ENCODE measurements around the gene HTR4.
A peak's percentile ranks its signal among the peaks of the same experiment; 100 is the strongest.
"Not testable (repeated sequence)": the region's sequence is repeated elsewhere in the genome, so short reads cannot be mapped to it uniquely, and the experiment has no call there.

The HTR4 gene, protein sequence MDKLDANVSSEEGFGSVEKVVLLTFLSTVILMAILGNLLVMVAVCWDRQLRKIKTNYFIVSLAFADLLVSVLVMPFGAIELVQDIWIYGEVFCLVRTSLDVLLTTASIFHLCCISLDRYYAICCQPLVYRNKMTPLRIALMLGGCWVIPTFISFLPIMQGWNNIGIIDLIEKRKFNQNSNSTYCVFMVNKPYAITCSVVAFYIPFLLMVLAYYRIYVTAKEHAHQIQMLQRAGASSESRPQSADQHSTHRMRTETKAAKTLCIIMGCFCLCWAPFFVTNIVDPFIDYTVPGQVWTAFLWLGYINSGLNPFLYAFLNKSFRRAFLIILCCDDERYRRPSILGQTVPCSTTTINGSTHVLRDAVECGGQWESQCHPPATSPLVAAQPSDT

DNA sequence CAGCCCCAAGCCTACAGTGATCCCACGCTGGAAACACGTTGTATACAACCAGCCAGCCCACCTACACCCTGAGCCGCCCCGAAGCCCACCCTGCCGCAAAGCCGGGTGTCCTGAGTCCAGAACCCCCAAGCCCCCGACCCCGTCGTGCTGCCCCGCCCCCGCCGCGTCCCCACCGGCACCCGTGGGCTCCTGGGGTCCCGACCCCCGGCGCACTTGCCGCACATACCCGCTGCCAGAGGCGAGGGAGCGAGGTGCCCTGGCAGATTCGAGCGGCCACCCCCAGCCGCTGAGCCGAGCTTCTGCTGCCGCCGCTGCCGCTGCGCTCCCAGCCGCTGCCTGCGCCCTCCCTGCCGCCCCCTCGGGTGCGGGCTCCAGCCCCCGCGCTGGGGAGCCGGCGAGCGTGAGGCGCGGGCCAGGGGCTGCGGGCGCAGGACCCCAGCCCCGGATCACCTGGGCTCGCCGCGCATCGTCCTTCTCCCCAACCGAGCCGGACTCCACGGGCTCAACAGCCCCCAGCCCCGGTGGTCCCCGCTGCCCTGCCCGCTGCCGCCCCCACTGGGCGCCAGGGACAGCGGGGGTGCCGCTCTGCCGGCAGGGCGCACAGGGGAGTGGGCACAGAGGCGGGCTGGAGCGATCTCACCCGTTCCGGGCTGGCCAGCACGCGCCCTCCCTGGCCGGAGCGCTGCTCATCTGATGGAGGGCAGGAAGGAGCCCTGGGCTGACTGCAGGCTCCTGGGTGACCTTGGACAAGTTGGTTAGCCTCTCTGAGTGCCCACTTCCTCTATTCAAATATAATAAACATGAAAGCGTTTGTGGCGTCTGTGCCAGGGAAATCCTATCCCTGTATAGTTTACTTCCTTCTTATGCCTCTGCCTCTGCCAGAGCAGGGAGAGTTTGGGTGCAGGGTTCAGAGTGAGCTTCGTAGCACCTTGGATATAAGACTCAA, at the start of gene HTR4:
HTR4 (minus strand) TSS at position 692 of the 946 bp plus-strand sequence. CDS start 17,513 bp downstream, outside the sequence.
- no peak for DNase-seq (ENCODE audit: low spot score)

DNA sequence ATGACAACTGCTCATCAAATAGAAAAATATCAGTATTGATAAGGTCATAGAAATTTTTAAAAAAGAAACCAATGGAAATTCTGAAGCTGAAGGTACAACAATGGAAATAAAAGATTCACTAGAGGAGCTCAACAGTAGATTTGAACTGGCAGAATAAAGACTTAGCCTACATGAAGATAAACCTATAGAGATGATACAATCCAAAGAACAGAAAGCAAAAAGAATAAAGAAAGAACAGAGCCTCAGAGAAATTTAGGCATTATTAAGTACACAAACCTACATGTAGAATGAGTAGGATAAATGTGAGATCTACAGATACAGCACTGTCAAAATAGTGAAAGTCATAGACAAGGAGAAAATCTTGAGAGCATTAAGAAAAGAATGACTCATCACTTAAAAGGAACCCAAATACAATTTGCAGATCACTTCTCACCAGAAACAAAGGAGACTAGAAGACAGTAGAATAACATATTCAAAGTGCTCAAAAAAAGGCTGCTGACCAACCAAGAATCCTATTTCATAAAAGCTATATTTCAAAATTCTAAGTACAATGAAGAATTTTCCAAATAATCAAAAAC, 47.8 kb upstream of the HTR4 start:
- peak; percentile 3 for DNase-seq (ENCODE audit: low spot score)

DNA sequence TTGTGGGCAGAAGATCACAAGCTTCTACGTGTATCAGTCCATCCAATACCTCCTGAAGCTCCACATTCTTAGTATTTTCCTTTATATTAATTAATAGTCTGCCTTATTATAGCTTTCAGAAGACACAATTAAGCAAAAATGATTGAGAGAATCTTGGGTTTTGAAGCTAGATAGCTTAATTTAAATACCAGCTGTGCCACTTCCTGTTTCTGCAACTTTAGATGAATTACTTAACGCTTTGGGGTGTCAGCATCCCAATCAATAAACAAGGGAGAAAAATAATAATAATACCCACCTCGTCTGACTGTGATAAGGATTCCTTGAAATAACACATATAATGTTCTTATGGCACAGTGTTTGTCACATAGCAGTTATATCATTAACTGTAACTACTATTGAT, 44.7 kb upstream of the HTR4 start:
- DNase-seq (ENCODE audit: low spot score), result no peak

DNA sequence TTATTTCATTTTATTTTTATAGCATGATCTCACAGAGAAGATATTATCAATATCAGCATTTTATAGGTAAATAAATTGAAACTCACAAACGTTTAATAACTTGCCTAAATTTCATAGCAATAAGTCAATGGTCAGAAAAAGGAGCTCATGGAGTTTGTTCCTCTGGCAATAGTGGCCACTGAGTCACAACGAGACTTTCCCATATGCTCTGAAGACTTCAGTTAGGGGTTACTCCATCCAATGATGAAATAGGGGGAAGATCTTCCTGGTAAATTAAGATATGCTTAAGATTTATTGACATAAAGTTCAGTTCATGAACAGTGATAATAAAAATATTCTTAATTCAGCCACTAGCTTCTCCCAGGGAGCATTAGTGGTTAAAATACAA, 43.5 kb upstream of the HTR4 start:
- no peak for DNase-seq (ENCODE audit: low spot score)

DNA sequence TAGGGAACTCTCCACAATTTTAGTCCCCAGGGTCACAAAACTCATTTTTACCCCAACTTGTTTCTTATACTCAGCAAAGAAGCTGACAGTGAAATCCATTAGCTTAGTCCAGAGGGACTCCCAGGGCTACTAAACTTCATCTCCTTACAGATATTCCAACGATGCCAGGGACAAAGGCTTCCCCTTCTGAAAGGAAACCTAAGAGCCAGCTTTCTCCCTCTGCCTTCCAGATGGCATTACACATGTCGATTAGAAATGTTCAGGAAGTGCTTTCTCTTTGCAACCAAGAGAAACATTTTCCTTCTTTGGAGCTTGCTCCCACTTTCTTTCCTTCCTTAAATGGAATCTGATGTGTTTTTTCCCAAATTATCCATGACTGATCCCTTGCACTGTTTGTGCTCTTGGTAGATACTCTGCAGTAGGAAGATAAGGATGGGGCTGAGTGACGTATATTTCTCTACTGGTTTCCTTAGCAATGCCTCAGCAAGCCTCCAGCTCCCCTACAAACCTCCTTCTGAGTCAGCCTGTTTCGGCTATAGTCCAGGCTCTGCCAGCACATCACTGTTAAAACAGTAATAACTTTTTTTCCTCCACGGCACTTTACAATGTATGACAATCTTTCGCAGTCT, 43.0 kb upstream of the HTR4 start:
- no peak for DNase-seq (ENCODE audit: low spot score)

DNA sequence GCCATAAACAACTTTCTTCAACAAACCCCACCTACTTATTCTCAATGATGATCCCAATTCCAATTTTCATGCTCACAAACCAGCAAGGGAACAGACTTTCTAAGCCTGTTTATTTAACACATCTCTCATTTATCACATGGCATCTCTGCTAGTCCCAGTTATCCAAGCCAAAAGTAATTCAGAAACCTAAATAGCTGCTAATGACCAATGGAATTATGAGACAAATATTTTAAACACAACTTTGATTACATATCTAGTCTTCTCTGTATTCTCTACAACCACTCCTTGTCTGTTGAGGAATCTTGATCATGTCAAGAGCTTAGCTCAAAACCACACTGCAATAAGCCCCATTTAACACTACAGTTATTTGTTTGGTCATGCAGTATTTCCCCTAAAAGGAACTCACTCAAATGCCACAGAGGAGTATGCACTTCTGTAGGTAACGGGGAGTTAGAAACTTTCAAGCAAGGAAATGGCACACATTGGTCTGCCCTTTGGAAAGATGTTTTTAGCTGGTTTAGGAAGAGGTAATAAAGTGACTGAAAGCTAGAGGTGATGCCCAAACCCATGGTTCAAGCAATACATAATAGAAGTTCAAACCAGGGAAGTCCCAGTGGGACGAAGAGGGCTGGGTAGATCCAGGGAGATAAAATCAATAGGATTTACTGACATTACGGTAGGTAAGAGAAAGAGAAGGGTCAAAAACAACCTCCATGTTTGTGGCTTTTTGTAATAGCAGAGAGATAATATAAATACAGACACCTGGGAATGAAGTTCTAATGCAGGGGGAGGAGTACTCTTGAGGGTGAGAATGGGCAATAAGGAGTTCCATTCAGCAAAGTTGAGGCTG, 42.1 kb upstream of the HTR4 start:
- no peak for DNase-seq (ENCODE audit: low spot score)

DNA sequence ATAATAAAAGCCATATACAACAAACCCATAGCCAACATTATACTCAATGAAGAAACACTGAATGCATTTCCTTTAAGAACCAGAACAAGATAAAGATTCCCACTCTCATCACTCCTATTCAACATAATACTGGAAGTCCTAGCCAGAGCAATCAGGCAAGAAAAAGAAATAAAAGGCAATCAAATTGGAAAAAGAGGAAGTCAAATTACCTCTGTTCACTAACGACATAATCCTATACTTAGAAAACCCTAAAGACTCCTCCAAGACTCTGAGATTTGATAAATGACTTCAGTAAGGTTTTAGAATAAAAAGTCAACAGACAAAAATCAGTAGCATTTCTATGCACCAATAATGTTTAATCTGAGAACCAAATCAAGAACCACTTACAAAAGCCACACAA, 36.6 kb upstream of the HTR4 start:
- DNase-seq (ENCODE audit: low spot score), result no peak

DNA sequence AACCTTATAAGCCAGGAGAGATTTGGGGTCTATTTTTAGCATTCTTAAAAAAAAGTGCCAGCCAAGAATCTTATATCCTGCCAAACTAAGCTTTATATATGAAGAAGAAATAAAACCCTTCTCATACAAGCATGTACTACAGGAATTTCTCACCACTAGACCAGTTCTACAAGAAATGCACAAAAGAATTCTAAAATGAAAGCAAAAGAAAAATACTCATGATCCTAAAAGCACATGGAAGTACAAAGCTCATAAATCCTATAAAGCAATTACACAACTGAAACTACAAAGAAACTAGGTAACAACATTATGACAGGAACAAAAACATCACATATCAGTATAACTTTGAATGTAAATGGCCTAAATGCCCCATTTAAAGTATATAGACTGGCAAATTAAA, 34.5 kb upstream of the HTR4 start:
- DNase-seq (ENCODE audit: low spot score), result no peak

DNA sequence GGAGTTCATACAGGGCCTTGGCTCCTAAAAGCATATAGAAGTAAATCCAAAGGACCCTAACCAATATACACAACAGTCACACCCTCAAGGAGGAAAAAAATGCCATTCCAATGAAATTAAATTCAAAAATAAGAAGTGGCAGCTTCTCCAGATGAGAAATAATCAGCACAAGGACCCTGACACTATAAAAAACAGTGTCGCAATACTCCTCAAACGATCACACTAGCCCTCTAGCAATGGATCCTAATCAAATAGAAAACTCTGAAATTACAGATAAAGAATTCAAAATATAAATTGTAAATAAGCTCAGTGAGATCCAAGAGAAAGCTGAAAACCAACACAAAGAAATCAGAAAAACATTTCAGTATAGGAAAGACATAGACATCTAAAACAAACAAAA, 33.5 kb upstream of the HTR4 start:
- DNase-seq (ENCODE audit: low spot score), result no peak

DNA sequence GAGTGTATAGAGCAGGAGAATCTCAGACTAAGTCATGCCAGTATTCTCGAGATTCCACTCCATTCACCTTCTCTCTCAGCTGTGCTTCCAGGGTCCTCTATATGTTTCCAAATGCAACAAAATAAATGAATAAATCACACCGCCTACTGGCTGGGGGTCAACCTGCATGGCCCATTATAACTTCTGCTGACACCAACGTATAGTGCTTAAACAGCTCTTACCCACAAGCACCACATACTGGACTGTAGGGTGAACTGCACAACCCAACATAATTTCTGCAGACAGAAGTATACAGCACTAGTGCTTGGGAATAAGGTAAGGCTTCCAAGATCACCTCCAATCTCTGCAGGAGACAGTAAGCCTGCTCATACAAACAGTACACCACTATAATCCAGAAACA, 33.1 kb upstream of the HTR4 start:
- DNase-seq (ENCODE audit: low spot score), result peak; percentile 21

DNA sequence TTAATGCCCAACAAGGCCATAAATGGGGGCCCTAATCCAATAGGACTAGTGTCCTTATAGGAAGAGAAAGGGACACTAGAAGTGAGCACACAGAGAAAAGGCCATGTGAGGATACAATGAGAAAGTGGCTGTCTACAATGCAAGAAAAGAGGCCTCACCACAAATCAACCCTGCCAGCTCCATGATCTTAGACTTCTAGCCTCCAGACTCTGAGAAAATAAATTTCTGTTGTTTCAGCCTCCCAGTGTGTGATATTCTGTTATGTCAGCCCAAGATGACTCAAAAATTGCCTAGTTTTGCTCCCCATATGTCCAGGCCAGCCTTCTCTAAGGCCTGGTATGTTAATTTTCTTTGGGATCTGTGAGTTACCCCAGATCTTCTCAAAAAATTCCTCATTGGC, 32.3 kb upstream of the HTR4 start:
- no peak for DNase-seq (ENCODE audit: low spot score)

DNA sequence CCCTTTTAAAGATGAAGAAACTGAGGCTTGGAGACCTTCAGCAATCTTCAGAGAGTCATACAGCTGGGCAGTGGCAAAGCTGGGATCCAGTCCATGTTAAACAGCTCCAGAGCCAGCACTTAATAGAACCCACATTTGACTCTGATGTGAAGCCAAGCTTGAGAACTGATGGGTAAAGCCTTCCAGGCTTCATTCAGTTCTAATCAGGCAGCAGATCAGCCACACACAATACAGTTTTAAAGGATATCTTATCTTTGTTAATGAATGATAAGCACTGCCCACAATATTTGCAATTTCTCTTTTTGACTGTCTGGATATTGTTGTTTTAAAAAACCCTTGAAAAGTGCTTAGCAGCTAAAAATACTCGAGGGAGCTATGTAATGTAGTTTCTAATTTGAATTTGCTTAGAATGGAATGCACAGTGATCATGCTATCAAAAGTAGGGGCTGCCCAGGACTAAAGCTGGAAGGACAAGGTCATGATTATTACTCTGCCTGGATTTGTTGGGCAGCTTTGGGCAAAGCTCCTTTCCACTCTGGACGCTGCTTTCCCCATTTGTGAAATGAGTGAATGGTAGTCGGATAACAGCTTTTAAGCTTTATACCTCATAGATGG, 31.3 kb upstream of the HTR4 start:
- DNase-seq (ENCODE audit: low spot score), result no peak

DNA sequence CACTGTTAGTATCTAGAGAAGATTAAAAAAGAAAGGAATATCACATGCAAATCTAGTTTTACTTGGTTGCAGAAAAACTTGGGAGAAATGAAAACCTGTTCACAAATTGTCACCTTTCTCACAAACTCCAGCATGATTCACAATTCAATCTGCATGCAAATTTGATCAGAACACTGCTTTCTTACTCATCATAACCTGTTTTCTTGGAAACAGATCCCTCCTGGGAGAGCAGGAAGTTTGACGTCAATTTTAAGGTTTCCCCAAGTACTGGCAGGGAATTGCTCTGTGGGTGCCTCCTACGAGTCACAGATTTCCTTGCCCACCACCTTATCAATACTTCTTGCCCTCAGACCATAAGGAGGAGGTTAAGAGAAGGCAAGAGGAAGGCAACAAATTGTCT, 30.2 kb upstream of the HTR4 start:
- no peak for DNase-seq (ENCODE audit: low spot score)

DNA sequence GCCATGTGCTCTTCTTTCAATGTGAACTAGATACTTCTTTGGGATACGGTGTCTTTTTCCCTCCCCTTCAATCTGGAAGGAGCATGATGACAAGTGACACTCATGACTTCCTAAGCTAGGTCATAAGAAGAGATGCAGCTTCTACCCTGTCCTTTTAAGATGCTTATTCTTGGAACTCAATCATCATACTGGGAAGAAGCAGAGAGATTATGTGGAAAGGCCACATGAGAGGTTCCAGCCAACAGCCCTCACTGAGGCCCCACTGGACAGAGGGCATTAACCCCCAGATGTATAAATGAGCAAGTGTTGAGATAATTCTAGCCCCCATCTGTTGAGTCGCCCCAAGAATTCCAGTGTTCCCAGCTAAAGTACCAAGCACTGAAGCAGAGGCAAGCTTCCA, 29.3 kb upstream of the HTR4 start:
- no peak for DNase-seq (ENCODE audit: low spot score)

DNA sequence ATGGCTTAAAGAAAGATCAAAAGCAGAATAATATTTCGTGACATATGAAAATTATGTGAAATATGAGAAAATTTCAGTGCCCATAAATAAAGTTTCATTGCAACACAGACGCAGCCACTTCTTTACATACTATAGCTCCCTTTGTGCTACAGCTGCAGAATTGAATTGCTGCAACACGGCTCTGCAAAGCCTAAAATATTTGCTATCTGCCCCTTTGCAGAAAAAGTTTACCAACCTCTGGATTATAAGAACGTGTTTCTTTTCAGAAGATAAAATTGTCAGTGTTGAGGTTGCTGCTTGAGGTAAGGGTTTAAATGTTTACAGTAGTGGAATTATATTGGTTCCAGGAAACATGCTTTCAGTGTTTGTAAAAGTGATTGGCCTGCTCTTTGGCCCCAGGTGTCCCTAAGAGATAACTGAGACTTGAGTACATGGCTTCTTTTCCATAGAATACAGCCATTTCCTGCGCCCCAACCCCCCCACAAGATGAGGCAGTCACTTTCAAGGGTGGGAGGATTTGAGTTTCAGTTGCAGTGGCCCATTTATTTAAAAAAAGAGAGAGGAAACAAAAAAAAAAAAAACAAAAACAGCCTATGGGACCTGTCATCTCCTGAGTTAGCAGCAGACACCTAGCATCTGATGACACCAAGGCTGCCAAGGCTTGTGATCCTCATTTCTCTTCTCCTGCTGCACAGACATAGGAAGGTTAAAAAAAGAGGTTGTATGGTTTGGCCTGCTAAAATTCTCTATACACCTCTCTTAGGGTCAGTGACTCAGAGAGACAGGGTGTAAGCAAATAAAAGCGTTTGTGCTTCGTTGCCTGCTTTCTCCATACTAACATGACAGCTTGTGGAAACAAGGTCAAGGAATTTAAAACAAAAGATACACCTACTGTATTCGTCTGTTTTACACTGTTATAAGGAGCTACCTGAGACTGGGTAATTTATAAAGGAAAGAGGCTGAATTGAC, 28.0 kb upstream of the HTR4 start:
- no peak for DNase-seq (ENCODE audit: low spot score)

DNA sequence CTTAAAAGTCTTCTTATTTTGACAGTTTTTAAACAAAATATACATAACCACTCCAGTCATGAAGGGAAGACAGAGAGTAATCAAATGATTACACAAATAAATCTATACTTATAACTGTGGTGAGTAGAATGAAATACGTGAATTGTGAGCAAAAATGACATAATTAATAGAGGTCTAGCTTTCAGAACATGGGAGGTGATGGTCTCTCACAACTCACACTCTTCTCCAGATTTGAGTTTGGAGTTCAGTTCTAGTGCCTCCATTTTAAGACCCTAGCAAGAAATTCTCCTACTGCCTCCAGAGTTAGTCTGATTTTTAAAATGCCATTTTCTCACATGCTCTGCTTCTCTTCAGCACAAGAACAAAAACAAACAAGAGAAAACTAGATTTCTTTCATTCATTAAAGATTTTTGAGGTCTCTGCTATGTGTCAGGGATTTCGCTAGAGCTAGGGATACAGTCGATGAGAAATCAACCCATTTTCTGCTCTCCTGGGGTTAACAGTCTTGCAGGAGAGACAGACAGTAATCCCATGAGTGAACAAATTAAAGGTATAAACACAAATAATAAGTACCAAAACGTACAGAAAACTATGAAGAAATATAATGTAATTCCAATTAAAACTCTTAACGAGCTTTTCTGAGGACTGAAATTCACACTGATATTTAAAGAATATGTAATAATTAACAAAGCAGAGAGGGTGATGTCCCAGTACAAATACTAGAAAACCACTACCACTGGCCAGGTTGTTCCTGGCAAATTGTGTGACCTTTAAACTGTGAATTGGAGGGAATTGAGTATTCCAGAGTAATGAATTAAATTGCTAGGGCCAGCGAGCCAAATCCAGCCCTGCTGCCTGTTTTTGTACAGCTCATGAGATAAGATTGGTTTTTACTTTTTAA, 27.1 kb upstream of the HTR4 start:
- no peak for DNase-seq (ENCODE audit: low spot score)

DNA sequence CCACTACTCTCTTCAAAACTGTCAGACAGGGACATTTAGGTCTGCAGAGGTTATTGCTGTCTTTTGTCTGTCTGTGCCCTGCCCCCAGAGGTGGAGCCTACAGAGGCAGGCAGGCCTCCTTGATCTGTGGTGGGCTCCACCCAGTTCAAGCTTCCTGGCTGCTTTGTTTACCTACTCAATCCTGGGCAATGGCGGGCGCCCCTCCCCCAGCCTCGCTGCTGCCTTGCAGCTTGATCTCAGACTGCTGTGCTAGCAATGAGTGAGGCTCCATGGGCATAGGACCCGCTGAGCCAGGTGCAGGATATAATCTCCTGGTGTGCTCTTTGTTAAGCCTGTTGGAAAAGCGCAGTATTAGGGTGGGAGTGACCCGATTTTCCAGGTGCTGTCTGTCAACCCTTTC, 19.4 kb upstream of the HTR4 start:
- not testable (repeated sequence) for DNase-seq (ENCODE audit: low spot score)

DNA sequence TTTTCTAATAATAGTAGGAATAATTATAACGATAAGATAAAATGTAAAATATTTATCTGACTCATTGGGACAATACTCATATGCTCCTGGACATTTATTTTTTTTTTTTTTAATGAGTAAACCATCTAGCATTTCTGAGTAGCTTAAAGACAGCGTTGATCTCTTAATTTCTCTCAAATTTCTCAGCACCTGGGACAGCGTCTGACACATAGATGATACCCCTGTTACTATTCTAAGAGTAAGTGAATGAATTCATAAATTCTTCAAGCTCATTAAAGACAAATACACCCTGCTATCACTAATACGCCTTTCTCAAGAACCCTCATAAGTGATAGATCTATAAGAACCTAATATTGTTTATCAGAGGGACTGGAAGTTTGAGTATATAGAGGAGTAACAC, 12.0 kb upstream of the HTR4 start:
- no peak for DNase-seq (ENCODE audit: low spot score)

DNA sequence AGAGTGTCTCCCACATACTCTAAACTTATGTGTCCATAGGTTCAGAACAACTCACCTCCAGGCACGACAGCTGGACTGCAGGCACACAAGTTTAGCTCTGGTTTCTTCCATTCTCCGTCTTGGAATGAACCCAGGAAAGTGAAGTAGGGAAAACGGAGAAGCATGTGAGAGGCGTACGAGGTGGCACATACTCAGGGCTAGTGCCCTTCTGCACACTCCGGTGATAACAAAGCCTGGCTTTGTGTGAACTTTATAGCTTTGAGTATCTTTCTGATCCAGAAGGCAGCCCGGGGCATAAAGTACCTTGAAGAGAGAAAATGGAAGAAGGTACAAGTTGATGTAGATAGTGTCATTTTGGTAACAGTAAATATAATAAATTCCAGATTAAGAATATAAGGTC, 11.1 kb upstream of the HTR4 start:
- DNase-seq (ENCODE audit: low spot score), result no peak

Data from activated CD4-positive, alpha-beta T cell treated with anti-CD3 and anti-CD28 coated beads, Interleukin-2, Interleukin-4, amounts not matched to agents 100 ng/mL and 50 ng/mL, durations not matched to agents 16 hours and 8 hours (primary cell).